Neural crest cell (in vitro differentiated cells): ENCODE results near the gene ADSS1. TPM values are rescaled to one million over a fixed set of nuclear protein-coding genes. Genes with fewer than 3 reads are reported as not detected.

Experiments
- DNase-seq: peaks from one replicate; pipeline ENCODE4 v3.0.0; 2021; ENCODE audit warnings: low read depth, mixed read lengths, low spot score
- H3K27ac Mint-ChIP-seq: one replicate; pipeline ENCODE4 v1.8.0; 2021; ENCODE audit warnings: mild to moderate bottlenecking, mixed read lengths; ENCODE audit not compliant: unreplicated experiment
- H3K27me3 Mint-ChIP-seq: 2 replicates; pipeline ENCODE4 v1.8.0; 2021; ENCODE audit warnings: low read depth, mild to moderate bottlenecking, mixed read lengths
- H3K36me3 Mint-ChIP-seq: 2 replicates; pipeline ENCODE4 v1.8.0; 2021; ENCODE audit warnings: low read depth, mild to moderate bottlenecking, mixed read lengths
- H3K4me1 Mint-ChIP-seq: 2 replicates; pipeline ENCODE4 v1.8.0; 2021; ENCODE audit warnings: mixed read lengths
- H3K4me3 Mint-ChIP-seq: one replicate; pipeline ENCODE4 v1.8.0; 2021; ENCODE audit warnings: mild to moderate bottlenecking, mixed read lengths
- H3K9me3 Mint-ChIP-seq: 2 replicates; pipeline ENCODE4 v1.8.0; 2021; ENCODE audit warnings: mixed read lengths
- total RNA-seq: library from RNA; stranded (reverse); gene quantifications from 2 replicates; pipeline ENCODE4 v1.2.1, GENCODE V29; 2021
- TF ChIP-seq, protein P1 (sequence below): fragments of 200-600 bp; sonication (generic); conservative IDR thresholded peaks from 2 replicates; pipeline ENCODE4 v1.5.0; 2021; ENCODE audit warnings: antibody characterized with exemption, mild to moderate bottlenecking

ADSS1 gene
- total RNA-seq, 1 donor from 2014 or later: 5.0 TPM

GRCh38 chr14:104693482-104694431 is 30.3 kb upstream of the ADSS1 start:
- Mint-ChIP-seq H3K4me1 (peaks cover 16% of the 10 kb centered on the region), H3K27ac (peak overlapping the region; percentile 81), H3K9me3 (no peaks in the 10 kb centered on the region), H3K27me3 (no peaks in the 10 kb centered on the region), H3K4me3 (no peak overlapping the region), H3K36me3 (no peaks in the 10 kb centered on the region)
- TF ChIP-seq, protein P1, sequence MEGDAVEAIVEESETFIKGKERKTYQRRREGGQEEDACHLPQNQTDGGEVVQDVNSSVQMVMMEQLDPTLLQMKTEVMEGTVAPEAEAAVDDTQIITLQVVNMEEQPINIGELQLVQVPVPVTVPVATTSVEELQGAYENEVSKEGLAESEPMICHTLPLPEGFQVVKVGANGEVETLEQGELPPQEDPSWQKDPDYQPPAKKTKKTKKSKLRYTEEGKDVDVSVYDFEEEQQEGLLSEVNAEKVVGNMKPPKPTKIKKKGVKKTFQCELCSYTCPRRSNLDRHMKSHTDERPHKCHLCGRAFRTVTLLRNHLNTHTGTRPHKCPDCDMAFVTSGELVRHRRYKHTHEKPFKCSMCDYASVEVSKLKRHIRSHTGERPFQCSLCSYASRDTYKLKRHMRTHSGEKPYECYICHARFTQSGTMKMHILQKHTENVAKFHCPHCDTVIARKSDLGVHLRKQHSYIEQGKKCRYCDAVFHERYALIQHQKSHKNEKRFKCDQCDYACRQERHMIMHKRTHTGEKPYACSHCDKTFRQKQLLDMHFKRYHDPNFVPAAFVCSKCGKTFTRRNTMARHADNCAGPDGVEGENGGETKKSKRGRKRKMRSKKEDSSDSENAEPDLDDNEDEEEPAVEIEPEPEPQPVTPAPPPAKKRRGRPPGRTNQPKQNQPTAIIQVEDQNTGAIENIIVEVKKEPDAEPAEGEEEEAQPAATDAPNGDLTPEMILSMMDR: no peak
- DNase-seq: no peak

DNA sequence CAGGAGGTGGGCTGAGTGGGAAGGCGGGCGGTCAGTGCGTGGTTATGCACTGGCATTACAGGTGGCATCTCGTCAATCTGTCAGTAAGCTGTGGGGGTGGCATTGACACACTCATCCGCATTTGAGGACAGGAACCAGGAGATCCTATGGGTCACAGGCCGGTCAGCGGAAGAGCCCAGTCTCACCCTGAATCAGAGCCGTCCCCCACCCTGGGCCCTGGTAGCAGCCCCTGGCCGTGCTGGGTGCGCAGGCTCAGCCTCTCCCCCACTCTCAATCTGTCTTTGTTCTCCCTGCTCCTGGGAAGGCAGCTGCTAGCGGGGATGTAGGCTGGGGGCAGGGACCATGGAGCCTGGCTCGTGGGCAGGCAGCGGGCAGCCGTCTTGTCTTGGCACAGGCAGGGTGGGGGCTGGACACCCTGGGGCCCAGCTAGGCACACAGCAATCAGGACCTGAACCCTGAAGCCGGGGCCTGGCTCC is 29.5 kb upstream of the ADSS1 start:
- Mint-ChIP-seq H3K27ac (peak overlapping the region; percentile 81), H3K36me3 (no peaks in the 10 kb centered on the region), H3K4me1 (peaks cover 16% of the 10 kb centered on the region), H3K27me3 (no peaks in the 10 kb centered on the region), H3K9me3 (no peaks in the 10 kb centered on the region), H3K4me3 (no peak overlapping the region)
- DNase-seq: no peak
- TF ChIP-seq, protein P1: no peak

DNA sequence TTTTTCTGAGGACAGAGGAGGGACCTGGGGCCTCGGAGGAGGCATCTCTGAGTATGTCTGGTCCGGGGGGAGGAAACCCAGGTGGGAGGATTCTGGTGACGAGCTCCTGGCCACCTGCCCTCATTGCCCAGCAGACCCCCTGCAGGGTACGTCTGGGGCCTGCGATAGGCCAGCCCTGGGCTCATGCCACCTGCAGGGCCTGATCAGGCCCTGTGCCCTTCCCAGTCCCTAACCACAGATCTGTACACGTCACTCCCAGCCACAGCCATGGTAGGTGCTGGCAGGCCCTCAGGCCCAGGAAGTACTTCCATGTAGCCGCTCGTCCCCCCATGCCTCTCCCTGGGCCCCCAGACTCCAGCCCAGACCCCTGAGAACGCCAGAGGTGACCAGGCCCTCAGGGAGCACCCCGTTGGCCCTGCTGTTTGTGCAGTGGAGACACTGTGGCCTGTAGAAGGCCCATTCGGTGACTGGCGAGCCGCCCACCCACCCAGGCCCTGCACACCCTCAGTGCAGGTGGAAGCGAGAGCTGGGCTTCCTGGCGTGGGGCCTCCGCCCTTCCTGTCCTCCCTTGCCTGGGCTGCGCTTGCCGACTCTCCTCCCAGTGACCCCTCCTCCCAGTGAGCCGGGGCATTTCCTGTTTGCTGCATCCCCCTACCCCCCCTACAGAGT is 28.9 kb upstream of the ADSS1 start:
- TF ChIP-seq, protein P1: no peak
- no peak for DNase-seq
- Mint-ChIP-seq H3K27ac (peak overlapping the region; percentile 12), H3K4me1 (peaks cover 16% of the 10 kb centered on the region), H3K27me3 (no peaks in the 10 kb centered on the region), H3K9me3 (no peaks in the 10 kb centered on the region), H3K36me3 (no peaks in the 10 kb centered on the region), H3K4me3 (peak overlapping the region; percentile 66)

DNA sequence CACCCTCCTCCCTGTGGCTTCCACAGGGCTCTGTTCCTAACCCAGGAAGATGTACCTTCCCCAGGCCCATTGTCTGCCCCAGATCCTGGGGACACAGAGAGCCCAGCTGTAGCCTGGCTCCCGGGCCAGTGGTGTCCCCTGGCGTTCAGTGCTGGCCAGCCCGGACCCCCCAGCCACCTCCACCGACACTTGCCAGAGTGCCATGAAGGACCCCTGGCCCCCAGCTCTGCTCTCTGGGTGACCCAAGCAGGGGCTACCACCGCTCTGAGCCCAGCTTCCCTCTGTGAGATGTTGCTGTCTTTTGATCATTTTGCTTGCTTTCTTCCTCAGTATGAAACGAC is 28.4 kb upstream of the ADSS1 start:
- TF ChIP-seq, protein P1: no peak
- no peaks in the 10 kb centered on the region for H3K9me3 Mint-ChIP-seq
- peak overlapping the region; percentile 12 for H3K27ac Mint-ChIP-seq
- peaks cover 16% of the 10 kb centered on the region for H3K4me1 Mint-ChIP-seq
- DNase-seq: no peak
- peak overlapping the region; percentile 66 for H3K4me3 Mint-ChIP-seq
- H3K27me3 Mint-ChIP-seq: no peaks in the 10 kb centered on the region
- H3K36me3 Mint-ChIP-seq: no peaks in the 10 kb centered on the region

DNA sequence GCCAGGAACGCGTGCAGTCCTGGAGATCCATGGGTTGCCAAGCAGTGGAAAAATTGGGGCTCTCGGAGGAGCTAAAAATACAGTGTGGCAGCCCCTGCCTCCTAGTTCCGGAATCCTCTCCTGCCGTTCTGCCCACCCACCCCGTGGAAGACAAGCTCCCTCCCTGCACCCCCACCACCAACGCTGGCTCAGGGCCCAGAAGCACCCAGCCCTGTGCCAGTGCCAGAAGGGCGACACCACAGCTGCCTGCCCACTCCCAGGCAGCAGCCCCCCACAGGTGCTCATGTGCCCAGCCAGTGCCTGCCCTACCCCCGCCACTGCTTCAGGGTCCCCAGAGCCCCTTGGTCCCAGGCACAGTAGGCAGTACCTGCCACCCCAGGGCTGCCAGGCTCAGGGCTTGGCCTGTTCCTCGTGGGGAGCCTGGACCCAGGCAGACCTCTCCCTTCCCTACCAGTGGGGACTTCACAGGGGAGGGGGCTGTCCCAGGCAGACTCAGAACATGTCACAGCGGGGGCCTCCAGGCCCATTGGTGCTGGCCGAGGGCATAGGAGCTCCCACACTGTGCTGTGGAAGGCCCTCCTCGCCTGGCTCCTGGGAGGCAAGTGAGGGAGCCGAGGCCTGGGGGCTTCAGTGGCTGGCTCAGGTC is 27.2 kb upstream of the ADSS1 start:
- H3K9me3 Mint-ChIP-seq: no peaks in the 10 kb centered on the region
- no peak overlapping the region for H3K27ac Mint-ChIP-seq
- peaks cover 12% of the 10 kb centered on the region for H3K4me1 Mint-ChIP-seq
- no peak for DNase-seq
- no peak overlapping the region for H3K4me3 Mint-ChIP-seq
- no peaks in the 10 kb centered on the region for H3K27me3 Mint-ChIP-seq
- TF ChIP-seq, protein P1: no peak
- H3K36me3 Mint-ChIP-seq: no peaks in the 10 kb centered on the region
